Adrenal gland (tissue), 5 donors: ENCODE data around the gene SRCIN1.

ENCODE experiments used
- CTCF ChIP-seq, 6 experiments: fragments of 450-650 bp in 4 of 6; fragments of 200-600 bp in 2 of 6; sonication (generic) in 1 of 6; IDR thresholded peaks; 1 replicate in 5 of 6; 2 replicates in 1 of 6; pipeline versions ENCODE4 v1.5.1 to v1.8.0; 2016 to 2021; ENCODE audit warnings: antibody characterized with exemption in 6 of 6, mild to moderate bottlenecking in 2 of 6, moderate library complexity in 1 of 6
- POLR2A ChIP-seq, 2 donors: fragments of 450-650 bp; IDR thresholded peaks; one replicate each; pipeline ENCODE4 v1.6.1; 2017; ENCODE audit warnings: antibody characterized with exemption in 2 of 2, mild to moderate bottlenecking in 2 of 2, moderate library complexity in 1 of 2
- donor health status: DM: no; HTN: no; CAD: no.

- TF ChIP-seq CTCF (IDR thresholded peaks at IDR 0.05) (no peak), POLR2A (IDR thresholded peaks at IDR 0.05) (no peak)
Measured at GRCh38 chr17:38596651-38597050, 9.1 kb downstream of the SRCIN1 start.
